ENCODE measurements around the gene HEATR5A.
"Not testable (repeated sequence)": the region's sequence is repeated elsewhere in the genome, so short reads cannot be mapped to it uniquely, and the experiment has no call there.

Gene HEATR5A

DNA sequence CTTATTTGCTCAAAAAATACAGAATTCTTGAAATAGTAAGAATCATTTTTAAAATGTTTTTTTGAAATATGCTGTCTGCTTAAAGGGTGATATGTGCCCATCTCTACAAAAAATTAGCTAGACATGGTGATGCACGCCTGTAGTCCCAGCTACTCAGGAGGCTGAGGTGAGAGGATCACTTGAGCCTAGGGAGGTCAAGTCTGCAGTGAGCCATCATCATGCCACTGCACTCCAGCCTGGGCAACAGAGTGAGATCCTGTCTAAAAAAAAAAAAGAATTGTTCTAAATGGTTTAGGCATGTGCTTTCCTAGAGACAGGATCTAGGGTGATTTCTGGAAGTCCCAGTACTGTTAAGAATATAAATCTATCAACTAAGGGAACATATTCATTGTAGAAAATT lies 137.2 kb downstream of the HEATR5A start:
- no peak overlapping the region for H3K4me3 ChIP-seq (ENCODE audit: low read depth, low read length)
- TF ChIP-seq, protein P1, sequence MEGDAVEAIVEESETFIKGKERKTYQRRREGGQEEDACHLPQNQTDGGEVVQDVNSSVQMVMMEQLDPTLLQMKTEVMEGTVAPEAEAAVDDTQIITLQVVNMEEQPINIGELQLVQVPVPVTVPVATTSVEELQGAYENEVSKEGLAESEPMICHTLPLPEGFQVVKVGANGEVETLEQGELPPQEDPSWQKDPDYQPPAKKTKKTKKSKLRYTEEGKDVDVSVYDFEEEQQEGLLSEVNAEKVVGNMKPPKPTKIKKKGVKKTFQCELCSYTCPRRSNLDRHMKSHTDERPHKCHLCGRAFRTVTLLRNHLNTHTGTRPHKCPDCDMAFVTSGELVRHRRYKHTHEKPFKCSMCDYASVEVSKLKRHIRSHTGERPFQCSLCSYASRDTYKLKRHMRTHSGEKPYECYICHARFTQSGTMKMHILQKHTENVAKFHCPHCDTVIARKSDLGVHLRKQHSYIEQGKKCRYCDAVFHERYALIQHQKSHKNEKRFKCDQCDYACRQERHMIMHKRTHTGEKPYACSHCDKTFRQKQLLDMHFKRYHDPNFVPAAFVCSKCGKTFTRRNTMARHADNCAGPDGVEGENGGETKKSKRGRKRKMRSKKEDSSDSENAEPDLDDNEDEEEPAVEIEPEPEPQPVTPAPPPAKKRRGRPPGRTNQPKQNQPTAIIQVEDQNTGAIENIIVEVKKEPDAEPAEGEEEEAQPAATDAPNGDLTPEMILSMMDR (IDR thresholded peaks at IDR 0.05; ENCODE audit: borderline replicate concordance, insufficient read depth, low read depth, low read length) = no peak

DNA sequence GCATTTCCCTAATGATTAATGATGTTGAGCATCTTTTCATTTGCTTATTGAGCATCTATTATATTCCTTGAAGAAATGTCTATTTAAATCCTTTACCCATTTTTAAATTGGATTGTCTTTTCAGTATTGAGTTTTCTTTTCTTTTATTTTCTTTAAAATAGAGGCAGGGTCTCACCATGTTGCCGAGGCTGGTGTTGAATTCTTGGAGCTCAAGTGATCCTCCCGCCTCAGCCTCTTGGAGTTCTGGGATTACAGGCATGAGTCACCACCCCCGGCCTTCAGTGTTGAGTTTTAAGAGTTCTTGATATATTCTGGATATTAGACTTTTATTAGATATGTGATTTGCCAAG lies 139.5 kb downstream of the HEATR5A start:
- no peak overlapping the region for H3K4me3 ChIP-seq (ENCODE audit: low read depth, low read length)
- TF ChIP-seq, protein P1 (IDR thresholded peaks at IDR 0.05; ENCODE audit: borderline replicate concordance, insufficient read depth, low read depth, low read length) = no peak

DNA sequence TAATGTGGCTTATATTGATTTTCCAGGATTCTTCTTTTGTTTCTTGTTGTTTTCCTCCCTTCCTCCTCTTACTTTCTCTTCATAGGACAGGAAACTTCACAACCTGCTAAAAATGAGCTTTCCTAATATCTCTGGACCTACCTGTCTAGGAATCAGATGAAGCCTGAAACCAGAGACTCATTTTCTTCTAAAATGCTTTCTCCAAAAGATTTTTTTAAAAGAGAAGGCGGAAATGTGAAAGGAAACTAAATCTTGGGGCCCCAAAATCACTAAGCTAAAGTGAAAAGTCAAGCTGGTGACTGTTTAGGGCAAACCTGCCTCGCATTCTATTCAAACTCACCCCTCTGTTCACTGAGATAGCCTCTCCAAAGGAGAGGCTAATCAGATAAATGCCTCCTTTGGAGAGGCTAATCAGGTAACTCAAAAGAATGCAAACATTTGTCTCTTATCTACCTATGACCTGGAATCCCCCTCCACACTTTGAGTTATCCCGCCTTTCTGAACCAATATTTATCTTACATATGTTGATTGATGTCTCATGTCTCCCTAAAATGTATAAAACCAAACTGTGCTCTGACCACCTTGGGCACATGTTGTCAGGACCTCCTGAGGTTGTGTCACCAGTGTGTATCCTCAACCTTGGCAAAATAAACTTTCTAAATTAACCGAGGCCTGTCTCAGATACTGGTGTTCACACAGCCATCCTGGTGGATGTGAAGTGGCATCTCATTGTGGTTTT lies 140.0 kb downstream of the HEATR5A start:
- no peak overlapping the region for H3K4me3 ChIP-seq (ENCODE audit: low read depth, low read length)
- TF ChIP-seq, protein P1 (IDR thresholded peaks at IDR 0.05; ENCODE audit: borderline replicate concordance, insufficient read depth, low read depth, low read length) = no peak

DNA sequence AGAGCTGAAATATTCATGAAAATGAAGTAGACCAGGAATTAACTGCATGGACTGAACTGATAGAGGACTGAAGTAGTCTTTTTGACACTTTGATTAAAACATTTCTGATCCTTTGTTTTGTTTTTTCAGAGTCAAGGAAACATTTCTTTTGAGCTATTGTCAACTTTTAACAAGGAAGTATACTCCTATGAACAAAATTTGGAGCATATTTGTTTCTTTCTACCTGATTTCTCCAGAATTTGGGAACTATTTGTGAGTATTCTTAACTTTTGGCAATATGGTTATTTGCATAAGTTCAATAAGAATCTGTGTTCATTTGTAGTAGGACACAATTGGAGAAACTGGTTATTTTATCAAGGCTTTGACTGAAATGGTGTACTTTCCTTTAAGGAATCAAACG lies 141.5 kb downstream of the HEATR5A start:
- TF ChIP-seq, protein P1 (IDR thresholded peaks at IDR 0.05; ENCODE audit: borderline replicate concordance, insufficient read depth, low read depth, low read length) = no peak
- no peak overlapping the region for H3K4me3 ChIP-seq (ENCODE audit: low read depth, low read length)

DNA sequence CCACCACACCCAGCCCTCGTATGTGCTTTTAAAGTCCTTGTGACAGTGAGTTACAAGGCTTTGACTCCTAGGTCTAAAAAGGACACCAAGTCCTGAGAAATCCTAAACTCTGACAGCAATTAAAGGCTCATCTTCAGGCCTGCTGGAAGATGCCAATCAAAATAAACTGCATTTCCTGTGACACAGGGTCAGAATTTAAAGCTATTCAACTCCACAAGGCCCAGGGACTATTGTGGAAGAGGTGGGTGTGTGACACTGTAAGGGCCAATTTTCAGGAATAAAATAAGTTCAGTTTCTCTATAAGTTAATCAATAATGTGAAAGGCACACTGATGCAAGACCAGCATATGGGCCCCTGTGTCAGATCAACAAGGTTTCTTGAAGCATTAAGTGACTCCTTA lies 143.3 kb downstream of the HEATR5A start:
- TF ChIP-seq, protein P1 (IDR thresholded peaks at IDR 0.05; ENCODE audit: borderline replicate concordance, insufficient read depth, low read depth, low read length) = no peak
- no peak overlapping the region for H3K4me3 ChIP-seq (ENCODE audit: low read depth, low read length)

DNA sequence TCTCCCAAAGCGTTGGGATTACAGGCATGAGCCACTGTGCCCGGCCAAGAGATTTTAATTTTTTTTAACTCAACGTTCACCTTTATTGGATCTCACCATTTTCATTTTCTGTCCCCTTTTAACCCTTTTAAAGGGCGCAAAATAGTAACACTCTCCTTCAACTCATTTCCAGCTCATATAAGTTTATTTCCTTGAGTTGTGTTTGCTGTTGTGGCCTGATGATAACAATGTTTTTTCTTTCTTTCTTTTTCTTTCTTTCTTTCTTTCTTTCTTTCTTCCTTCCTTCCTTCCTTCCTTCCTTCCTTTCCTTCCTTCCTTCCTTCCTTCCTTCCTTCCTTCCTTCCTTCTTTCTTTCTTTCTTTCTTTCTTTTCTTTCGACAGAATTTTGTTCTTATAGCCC lies 143.9 kb downstream of the HEATR5A start:
- not testable (repeated sequence) for H3K4me3 ChIP-seq (ENCODE audit: low read depth, low read length)

DNA sequence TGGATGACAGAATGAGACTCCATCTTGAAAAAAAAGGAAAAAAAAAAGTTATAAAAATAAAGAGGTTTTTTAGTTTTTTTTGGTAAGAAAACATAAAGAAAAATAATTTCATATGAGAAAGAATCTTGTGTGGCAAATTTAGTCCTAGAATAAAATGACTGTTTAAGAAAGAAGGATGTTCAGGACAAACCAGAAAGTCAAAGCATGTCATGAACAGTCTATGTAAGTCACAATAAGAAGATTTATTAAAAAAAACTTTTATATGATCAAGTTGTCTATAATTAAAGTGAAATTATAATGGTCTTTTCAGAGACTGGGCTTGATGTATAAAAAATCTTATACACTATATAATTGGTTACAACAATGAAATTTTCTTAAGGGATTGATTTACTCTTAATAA lies 144.6 kb downstream of the HEATR5A start:
- TF ChIP-seq, protein P1 (IDR thresholded peaks at IDR 0.05; ENCODE audit: borderline replicate concordance, insufficient read depth, low read depth, low read length) = no peak
- H3K4me3 ChIP-seq (ENCODE audit: low read depth, low read length) = no peak overlapping the region

All from GM12875 (cell line).